GM12878 (cell line): ENCODE measurements around the gene NPIPB6. TPM values are rescaled to one million over a fixed set of nuclear protein-coding genes. Genes with fewer than 3 reads are reported as not detected.

ENCODE experiments used
- ATAC-seq: fragments of 200-7000 bp; cut with Tn5 transposase; 3 replicates; pipeline ENCODE4 v1.9.1; 2020; ENCODE audit warnings: mild to moderate bottlenecking, moderate library complexity
- BruUV-seq: library from RNA; stranded (reverse); fragments of 400-500 nt; replicated peaks from 2 replicates; lab custom pipeline; 2021; lab: Mats Ljungman, UMichigan
- CTCF ChIA-PET: fragments of 300-600 bp; sonication (Branson Sonifier 250); formaldehyde crosslinking; extraction: SDS; loops from one replicate; lab custom pipeline; 2021; ENCODE audit warnings: inconsistent platforms; lab: Yijun Ruan, JAX
- POLR2A ChIA-PET: fragments of 350-600 bp; formaldehyde crosslinking; extraction: SDS; loops from one replicate; lab custom pipeline; 2021; ENCODE audit warnings: inconsistent platforms; lab: Charles Lee
- RAD21 ChIA-PET: fragments of 300-600 bp; sonication (Branson Sonifier 250); formaldehyde crosslinking; loops from one replicate; lab custom pipeline; 2023; ENCODE audit warnings: antibody characterized with exemption; ENCODE audit not compliant: unreplicated experiment; lab: Charles Lee
- SMC1A ChIA-PET: fragments of 300-600 bp; sonication (Branson Sonifier 250); formaldehyde crosslinking; loops from one replicate; lab custom pipeline; 2023; ENCODE audit not compliant: unreplicated experiment, uncharacterized antibody; lab: Charles Lee
- DNase-seq: peaks from one replicate; pipeline ENCODE4 v3.0.0-alpha.2; 2011; ENCODE audit warnings: low read depth, low spot score
- FAIRE-seq: peaks from 3 replicates; lab custom pipeline; 2011; peaks lifted over from hg19 to GRCh38; lab: Jason Lieb, UNC
- H2AFZ ChIP-seq: 2 replicates; pipeline ENCODE4 v1.6.0; 2011; ENCODE audit warnings: low read depth, low read length, control low read depth; ENCODE audit not compliant: control insufficient read depth
- H3K27ac ChIP-seq: 2 replicates; pipeline ENCODE4 v1.5.1; 2011; ENCODE audit warnings: control low read depth; ENCODE audit not compliant: control insufficient read depth, insufficient read depth
- H3K27me3 ChIP-seq, 2 experiments: replicated peaks in 1 of 2; 2 replicates each; pipeline versions ENCODE4 v1.6.0 to v1.6.1; 2011; ENCODE audit warnings: low read length in 1 of 2; ENCODE audit not compliant: control insufficient read depth in 2 of 2, insufficient read depth in 2 of 2
- H3K36me3 ChIP-seq, 2 experiments: 2 replicates each; pipeline ENCODE4 v1.5.1; 2011; ENCODE audit warnings: low read length in 1 of 2; ENCODE audit not compliant: control insufficient read depth in 2 of 2, insufficient read depth in 2 of 2
- H3K4me1 ChIP-seq: 2 replicates; pipeline ENCODE4 v1.6.1; 2011; ENCODE audit warnings: mild to moderate bottlenecking, low read length, moderate library complexity, mixed read lengths; ENCODE audit not compliant: control insufficient read depth, insufficient read depth
- H3K4me2 ChIP-seq: 2 replicates; pipeline ENCODE4 v1.6.0; 2011; ENCODE audit warnings: control low read depth; ENCODE audit not compliant: control insufficient read depth, insufficient read depth
- H3K4me3 ChIP-seq: fragments of 200-600 bp; sonication (generic); 2 replicates; pipeline ENCODE4 v1.5.1; 2016
- H3K79me2 ChIP-seq: 2 replicates; pipeline ENCODE4 v1.6.0; 2011; ENCODE audit warnings: low read length; ENCODE audit not compliant: control insufficient read depth, insufficient read depth
- H3K9ac ChIP-seq: 2 replicates; pipeline ENCODE4 v1.8.0; 2011; ENCODE audit warnings: low read length, control low read depth, mixed read lengths; ENCODE audit not compliant: control insufficient read depth, insufficient read depth
- H3K9me3 ChIP-seq: replicated peaks from 3 replicates; pipeline ENCODE4 v1.5.1; 2011; ENCODE audit warnings: mild to moderate bottlenecking, low read length; ENCODE audit not compliant: control insufficient read depth, insufficient read depth
- H4K20me1 ChIP-seq: 2 replicates; pipeline ENCODE4 v1.6.0; 2011; ENCODE audit not compliant: control insufficient read depth, insufficient read depth
- IKZF2 ChIP-seq, 2 experiments: fragments of 450-650 bp; IDR thresholded peaks; 2 replicates each; pipeline ENCODE4 v1.6.1; 2017; ENCODE audit warnings: mild to moderate bottlenecking in 2 of 2, moderate library complexity in 2 of 2
- POLR2AphosphoS5 ChIP-seq: IDR thresholded peaks from 2 replicates; pipeline ENCODE4 v1.6.1; 2011; ENCODE audit warnings: mild to moderate bottlenecking, low read length, inconsistent platforms
- POU2F2 ChIP-seq: IDR thresholded peaks from 3 replicates; pipeline ENCODE4 v1.6.1; 2011; ENCODE audit warnings: low read depth, mild to moderate bottlenecking, low read length, borderline replicate concordance
- SMAD1 ChIP-seq: fragments of 450-650 bp; IDR thresholded peaks from 2 replicates; pipeline ENCODE4 v1.6.1; 2018; ENCODE audit warnings: mild to moderate bottlenecking, low read depth; ENCODE audit not compliant: partially characterized antibody
- SMARCA5 ChIP-seq: fragments of 450-650 bp; IDR thresholded peaks from 2 replicates; pipeline ENCODE4 v1.6.1; 2017; ENCODE audit warnings: mild to moderate bottlenecking
- SUZ12 ChIP-seq: fragments of 200-600 bp; sonication (generic); IDR thresholded peaks from one replicate; pipeline ENCODE4 v1.6.1; 2018; ENCODE audit warnings: antibody characterized with exemption, mild to moderate bottlenecking; ENCODE audit not compliant: unreplicated experiment
- ZBTB4 ChIP-seq: fragments of 450-650 bp; formaldehyde crosslinking; IDR thresholded peaks from 2 replicates; pipeline ENCODE4 v1.4.0; 2022; ENCODE audit warnings: mild to moderate bottlenecking, moderate library complexity
- WGBS: methylation state at CpG from one replicate; pipeline ENCODE4 v1.1.6; 2016; ENCODE audit warnings: low lambda C conversion rate; ENCODE audit not compliant: insufficient replicate concordance, insufficient coverage; ENCODE audit errors: missing lambda C conversion rate; 5-methylcytosine and 5-hydroxymethylcytosine counted together
- in situ Hi-C: fragments of 300-500 bp; cut with MboI; formaldehyde crosslinking; loops from 9 replicates; pipeline ENCODE4 v1.14.3; 2018; ENCODE audit warnings: mixed read lengths
- intact Hi-C: fragments of 100-400 bp; cut with micrococcal nuclease; formaldehyde crosslinking; loops from one replicate; pipeline ENCODE4 v1.14.2; 2022; ENCODE audit not compliant: unreplicated experiment
- microRNA-seq: library from miRNA; unstranded; fragments of <30 nt; microRNA quantifications from one replicate; pipeline ENCODE4, GENCODE V29; 2018
- polyA plus RNA-seq, 11 experiments: library from polyadenylated mRNA; depleted of rRNA in 4 of 11; unstranded in 6 of 11; stranded (reverse) in 5 of 11; fragments of >200 nt; fragmentation: Nextera tagmentation in 4 of 11; fragmentation: Illumina TruSeq in 1 of 11; extraction: Ambion mirVana in 4 of 11; extraction: Trizol in 1 of 11; gene quantifications; 1 replicate in 1 of 11; 2 replicates in 10 of 11; pipeline versions ENCODE4 v1.2.1 to v1.2.3, GENCODE V29; 2011 to 2016; ENCODE audit warnings: inconsistent platforms in 2 of 11, missing spikeins in 2 of 11, low read depth in 1 of 11
- small RNA-seq: library from RNA; depleted of rRNA; stranded (forward); fragments of <200 nt; gene quantifications from one replicate; pipeline ENCODE3, GENCODE V24; 2014
- total RNA-seq, 4 experiments: library from RNA; depleted of rRNA in 3 of 4; stranded (reverse); fragments of >200 nt in 3 of 4; fragmentation: Illumina TruSeq in 1 of 4; extraction: Trizol in 1 of 4; gene quantifications; 2 replicates each; pipeline versions ENCODE4 v1.2.1 to v1.2.3, GENCODE V29; 2013 to 2021

Gene NPIPB6
- total and polyA plus RNA-seq, 10 of the 15 experiments (the other 5 are each of a cell fraction or from before 2014, with no cell fraction given) = 0.24 to 0.76 (median 0.44) TPM; not detected in 5

- peaks cover 0 to 11% of the 10 kb centered on the region in 2 experiments; a peak in 2 of 4 replicates for H3K27me3 ChIP-seq
- H3K4me2 ChIP-seq = peak overlapping the region; percentile 79
- CTCF ChIA-PET = interaction anchor here (1.6 kb wide), 1 partner anchor 29 kb away, joined by 3 read pairs; no protein-coding TSS in a partner anchor
- SMC1A ChIA-PET = no interaction called here
- FAIRE-seq = no peak
- intact Hi-C loops = no loop called here
- no peak overlapping the region for H3K27ac ChIP-seq
- no peak for ATAC-seq
- TF ChIP-seq POU2F2 (no peak), SUZ12 (peak; percentile 15), IKZF2 (IDR thresholded peaks at IDR 0.05) (no peak), ZBTB4 (CRISPR knock-in tag) (no peak), SMARCA5 (no peak), SMAD1 (no peak), POLR2AphosphoS5 (no peak)
- TF ChIP-seq, all 136 proteins: peak for 1
- 3% methylated on average over 57 of the region's 60 CpGs for WGBS
- Histone ChIP-seq H2AFZ (peak overlapping the region; percentile 29), H3K4me1 (peaks cover 4% of the 10 kb centered on the region; the same call in 1 of the 2 replicates), H3K9ac (peak overlapping the region; percentile 27), H3K36me3 (no peaks in the 10 kb centered on the region), H3K79me2 (no peaks in the 10 kb centered on the region), H3K9me3 (no peaks in the 10 kb centered on the region), H3K4me3 (peak overlapping the region; percentile 35; the same call in 1 of the 2 replicates), H4K20me1 (no peaks in the 10 kb centered on the region)
- BruUV-seq = no TSS peak
- ChIA-PET POLR2A (no interaction called here), RAD21 (no interaction called here)
- DNase-seq = no peak
- in situ Hi-C loops = no loop called here
Observed at GRCh38 chr16:28292731-28293600, 70.3 kb downstream of the NPIPB6 start.

Small RNA genes within 50 kb of the gene (microRNA-seq; reads per million reads assigned to microRNA genes)
- not detected for gene MIR6862-1

Small RNA genes within 50 kb of the gene (small RNA-seq; reads per million reads assigned to genes)
- gene AC138904.2 (not detected), gene MIR6862-1 (not detected)

Other genes starting within 250 kb of the NPIPB6 start
Only the 7 nearest of the 11 such genes appear.
- gene XPO6, start 151.5 kb downstream of the NPIPB6 start, total RNA-seq (2014; rRNA removed) = 117 and 134 TPM in 2 replicates
- 79.2 and 86.3 TPM in 2 replicates for gene XPO6, start 151.5 kb downstream of the NPIPB6 start, total RNA-seq (2014; rRNA removed; fragmentation: Illumina TruSeq; extraction: Trizol)
- gene XPO6, start 151.5 kb downstream of the NPIPB6 start, total RNA-seq (2021) = 178 and 180 TPM in 2 replicates
- 233 and 246 TPM in 2 replicates for gene XPO6, start 151.5 kb downstream of the NPIPB6 start, polyA plus RNA-seq (2011; rRNA removed)
- 136 and 149 TPM in 2 replicates for gene XPO6, start 151.5 kb downstream of the NPIPB6 start, polyA plus RNA-seq (2014; fragmentation: Illumina TruSeq; extraction: Trizol)
- gene XPO6, start 151.5 kb downstream of the NPIPB6 start, polyA plus RNA-seq (2014; fragmentation: Nextera tagmentation; extraction: Ambion mirVana) = 10 to 100 TPM in 1 of 2 experiments, 1 to 10 TPM in 1; 9.9 to 26.8 TPM
- gene XPO6, start 151.5 kb downstream of the NPIPB6 start, polyA plus RNA-seq (2014; rRNA removed) = 143 and 152 TPM in 2 replicates
- gene XPO6, start 151.5 kb downstream of the NPIPB6 start, polyA plus RNA-seq (2016; fragmentation: Nextera tagmentation; extraction: Ambion mirVana) = 10 to 100 TPM; 55.0 to 55.2 TPM
- gene SBK1, start 71.0 kb downstream of the NPIPB6 start, total RNA-seq (2014; rRNA removed) = under 0.01 and 0.06 TPM in 2 replicates
- gene SBK1, start 71.0 kb downstream of the NPIPB6 start, total RNA-seq (2014; rRNA removed; fragmentation: Illumina TruSeq; extraction: Trizol) = 0.04 and 0.05 TPM in 2 replicates
- 0.26 and 0.29 TPM in 2 replicates for gene SBK1, start 71.0 kb downstream of the NPIPB6 start, total RNA-seq (2021)
- gene SBK1, start 71.0 kb downstream of the NPIPB6 start, polyA plus RNA-seq (2011; rRNA removed) = not detected in 2 replicates
- gene SBK1, start 71.0 kb downstream of the NPIPB6 start, polyA plus RNA-seq (2014; fragmentation: Illumina TruSeq; extraction: Trizol) = 0.05 and 0.06 TPM in 2 replicates
- gene SBK1, start 71.0 kb downstream of the NPIPB6 start, polyA plus RNA-seq (2014; fragmentation: Nextera tagmentation; extraction: Ambion mirVana) = not detected
- 0.08 and 0.23 TPM in 2 replicates for gene SBK1, start 71.0 kb downstream of the NPIPB6 start, polyA plus RNA-seq (2014; rRNA removed)
- under 1 TPM in 1 of 2 experiments, not detected in 1; 0.04 TPM for gene SBK1, start 71.0 kb downstream of the NPIPB6 start, polyA plus RNA-seq (2016; fragmentation: Nextera tagmentation; extraction: Ambion mirVana)
- gene EIF3CL, start 40.3 kb upstream of the NPIPB6 start, total RNA-seq (2014; rRNA removed) = 70.2 and 93.6 TPM in 2 replicates
- gene EIF3CL, start 40.3 kb upstream of the NPIPB6 start, total RNA-seq (2014; rRNA removed; fragmentation: Illumina TruSeq; extraction: Trizol) = 50.1 and 52.6 TPM in 2 replicates
- gene EIF3CL, start 40.3 kb upstream of the NPIPB6 start, total RNA-seq (2021) = 60.0 and 63.7 TPM in 2 replicates
- 31.1 and 67.2 TPM in 2 replicates for gene EIF3CL, start 40.3 kb upstream of the NPIPB6 start, polyA plus RNA-seq (2011; rRNA removed)
- gene EIF3CL, start 40.3 kb upstream of the NPIPB6 start, polyA plus RNA-seq (2014; fragmentation: Illumina TruSeq; extraction: Trizol) = 17.3 and 66.1 TPM in 2 replicates
- gene EIF3CL, start 40.3 kb upstream of the NPIPB6 start, polyA plus RNA-seq (2014; fragmentation: Nextera tagmentation; extraction: Ambion mirVana) = 1 to 10 TPM; 2.7 to 8.3 TPM
- 70.3 and 81.2 TPM in 2 replicates for gene EIF3CL, start 40.3 kb upstream of the NPIPB6 start, polyA plus RNA-seq (2014; rRNA removed)
- gene EIF3CL, start 40.3 kb upstream of the NPIPB6 start, polyA plus RNA-seq (2016; fragmentation: Nextera tagmentation; extraction: Ambion mirVana) = 1 to 10 TPM in 1 of 2 experiments, not detected in 1; 1.7 TPM
- not detected in 2 replicates for gene NPIPB7, start 108.8 kb upstream of the NPIPB6 start, total RNA-seq (2014; rRNA removed)
- not detected in 2 replicates for gene NPIPB7, start 108.8 kb upstream of the NPIPB6 start, total RNA-seq (2014; rRNA removed; fragmentation: Illumina TruSeq; extraction: Trizol)
- gene NPIPB7, start 108.8 kb upstream of the NPIPB6 start, total RNA-seq (2021) = not detected in 2 replicates
- gene NPIPB7, start 108.8 kb upstream of the NPIPB6 start, polyA plus RNA-seq (2011; rRNA removed) = 0.04 TPM in 1 of 2 replicates, not detected in the other
- not detected in 2 replicates for gene NPIPB7, start 108.8 kb upstream of the NPIPB6 start, polyA plus RNA-seq (2014; fragmentation: Illumina TruSeq; extraction: Trizol)
- gene NPIPB7, start 108.8 kb upstream of the NPIPB6 start, polyA plus RNA-seq (2014; fragmentation: Nextera tagmentation; extraction: Ambion mirVana) = under 1 TPM in 1 of 2 experiments, not detected in 1; 0.05 TPM
- gene NPIPB7, start 108.8 kb upstream of the NPIPB6 start, polyA plus RNA-seq (2014; rRNA removed) = 0.09 TPM in 1 of 2 replicates, not detected in the other
- gene NPIPB7, start 108.8 kb upstream of the NPIPB6 start, polyA plus RNA-seq (2016; fragmentation: Nextera tagmentation; extraction: Ambion mirVana) = not detected
- gene CLN3, start 128.6 kb upstream of the NPIPB6 start, total RNA-seq (2014; rRNA removed) = 18.1 and 19.9 TPM in 2 replicates
- gene CLN3, start 128.6 kb upstream of the NPIPB6 start, total RNA-seq (2014; rRNA removed; fragmentation: Illumina TruSeq; extraction: Trizol) = 5.9 and 7.1 TPM in 2 replicates
- gene CLN3, start 128.6 kb upstream of the NPIPB6 start, total RNA-seq (2021) = 20.4 and 21.5 TPM in 2 replicates
- 5.2 and 11.1 TPM in 2 replicates for gene CLN3, start 128.6 kb upstream of the NPIPB6 start, polyA plus RNA-seq (2011; rRNA removed)
- 8.1 and 15.1 TPM in 2 replicates for gene CLN3, start 128.6 kb upstream of the NPIPB6 start, polyA plus RNA-seq (2014; fragmentation: Illumina TruSeq; extraction: Trizol)
- 1 to 10 TPM; 2.3 to 2.7 TPM for gene CLN3, start 128.6 kb upstream of the NPIPB6 start, polyA plus RNA-seq (2014; fragmentation: Nextera tagmentation; extraction: Ambion mirVana)
- gene CLN3, start 128.6 kb upstream of the NPIPB6 start, polyA plus RNA-seq (2014; rRNA removed) = 22.0 and 29.8 TPM in 2 replicates
- gene CLN3, start 128.6 kb upstream of the NPIPB6 start, polyA plus RNA-seq (2016; fragmentation: Nextera tagmentation; extraction: Ambion mirVana) = 10 to 100 TPM; 25.0 TPM
- gene APOBR, start 131.1 kb upstream of the NPIPB6 start, total RNA-seq (2014; rRNA removed) = 0.65 and 0.73 TPM in 2 replicates
- gene APOBR, start 131.1 kb upstream of the NPIPB6 start, total RNA-seq (2014; rRNA removed; fragmentation: Illumina TruSeq; extraction: Trizol) = 0.32 and 0.54 TPM in 2 replicates
- 2.4 and 2.5 TPM in 2 replicates for gene APOBR, start 131.1 kb upstream of the NPIPB6 start, total RNA-seq (2021)
- gene APOBR, start 131.1 kb upstream of the NPIPB6 start, polyA plus RNA-seq (2011; rRNA removed) = 0.06 and 0.15 TPM in 2 replicates
- gene APOBR, start 131.1 kb upstream of the NPIPB6 start, polyA plus RNA-seq (2014; fragmentation: Illumina TruSeq; extraction: Trizol) = 0.19 and 2.0 TPM in 2 replicates
- gene APOBR, start 131.1 kb upstream of the NPIPB6 start, polyA plus RNA-seq (2014; fragmentation: Nextera tagmentation; extraction: Ambion mirVana) = under 1 TPM in 1 of 2 experiments, not detected in 1; 0.09 TPM
- gene APOBR, start 131.1 kb upstream of the NPIPB6 start, polyA plus RNA-seq (2014; rRNA removed) = 2.2 and 3.1 TPM in 2 replicates
- gene APOBR, start 131.1 kb upstream of the NPIPB6 start, polyA plus RNA-seq (2016; fragmentation: Nextera tagmentation; extraction: Ambion mirVana) = under 1 TPM; 0.04 to 0.25 TPM
- gene IL27, start 143.3 kb upstream of the NPIPB6 start, total RNA-seq (2014; rRNA removed) = 0.38 and 1.2 TPM in 2 replicates
- 0.27 and 0.28 TPM in 2 replicates for gene IL27, start 143.3 kb upstream of the NPIPB6 start, total RNA-seq (2014; rRNA removed; fragmentation: Illumina TruSeq; extraction: Trizol)
- 0.32 and 0.49 TPM in 2 replicates for gene IL27, start 143.3 kb upstream of the NPIPB6 start, total RNA-seq (2021)
- 0.07 TPM in 1 of 2 replicates, not detected in the other for gene IL27, start 143.3 kb upstream of the NPIPB6 start, polyA plus RNA-seq (2011; rRNA removed)
- 0.34 TPM in 1 of 2 replicates, not detected in the other for gene IL27, start 143.3 kb upstream of the NPIPB6 start, polyA plus RNA-seq (2014; fragmentation: Illumina TruSeq; extraction: Trizol)
- gene IL27, start 143.3 kb upstream of the NPIPB6 start, polyA plus RNA-seq (2014; fragmentation: Nextera tagmentation; extraction: Ambion mirVana) = under 1 TPM in 1 of 2 experiments, not detected in 1; 0.24 TPM
- 0.23 and 1.1 TPM in 2 replicates for gene IL27, start 143.3 kb upstream of the NPIPB6 start, polyA plus RNA-seq (2014; rRNA removed)
- 1 to 10 TPM in 1 of 2 experiments, under 1 TPM in 1; 0.95 to 2.4 TPM for gene IL27, start 143.3 kb upstream of the NPIPB6 start, polyA plus RNA-seq (2016; fragmentation: Nextera tagmentation; extraction: Ambion mirVana)